Endothelial cell of umbilical vein (primary cell): ENCODE measurements around the gene UTRN. TPM values are rescaled to one million over a fixed set of nuclear protein-coding genes. Genes with fewer than 3 reads are reported as not detected.

Source experiments
- BruUV-seq: library from RNA; stranded (reverse); fragments of 400-500 nt; replicated peaks from 2 replicates; lab custom pipeline; 2021; lab: Mats Ljungman, UMichigan
- CTCF ChIA-PET: fragments of 300-600, 350-600 bp; sonication (Branson Sonifier 250); formaldehyde crosslinking; loops from one replicate; lab custom pipeline; 2021; ENCODE audit warnings: antibody characterized with exemption, inconsistent platforms; lab: Charles Lee
- POLR2A ChIA-PET: fragments of 300-600, 350-600 bp; sonication (Branson Sonifier 250); formaldehyde crosslinking; loops from one replicate; lab custom pipeline; 2021; ENCODE audit warnings: antibody characterized with exemption, inconsistent platforms; lab: Charles Lee
- DNase-seq: peaks from one replicate; pipeline ENCODE4 v3.0.0-alpha.2; 2011; ENCODE audit warnings: low read depth, low spot score
- FAIRE-seq: peaks from 2 replicates; lab custom pipeline; 2011; peaks lifted over from hg19 to GRCh38; lab: Jason Lieb, UNC
- H2AFZ ChIP-seq: 2 replicates; pipeline ENCODE4 v1.6.0; 2012; ENCODE audit warnings: low read depth, low read length, control low read depth, inconsistent platforms
- H3K27ac ChIP-seq: 2 replicates; pipeline ENCODE4 v1.5.1; 2011; ENCODE audit warnings: low read depth, mild to moderate bottlenecking, control low read depth, low read length, moderate library complexity; ENCODE audit not compliant: insufficient read depth
- H3K27me3 ChIP-seq, 2 experiments: 2 replicates each; pipeline versions ENCODE4 v1.6.0 to v1.6.1; 2011; ENCODE audit warnings: low read length in 2 of 2, mixed read lengths in 1 of 2; ENCODE audit not compliant: control insufficient read depth in 2 of 2, insufficient read depth in 2 of 2
- H3K36me3 ChIP-seq, 2 experiments: 2 replicates in 1 of 2; 3 replicates in 1 of 2; pipeline ENCODE4 v1.5.1; 2011; ENCODE audit warnings: low read length in 2 of 2, mild to moderate bottlenecking in 1 of 2, moderate library complexity in 1 of 2; ENCODE audit not compliant: control insufficient read depth in 2 of 2, insufficient read depth in 2 of 2; ENCODE audit errors: extremely low read depth in 1 of 2
- H3K4me1 ChIP-seq: 3 replicates; pipeline ENCODE4 v1.5.1; 2011; ENCODE audit warnings: mild to moderate bottlenecking, low read length; ENCODE audit not compliant: control insufficient read depth, insufficient read depth; ENCODE audit errors: extremely low read depth
- H3K4me2 ChIP-seq: 2 replicates; pipeline ENCODE4 v1.6.1; 2011; ENCODE audit warnings: low read length, control low read depth, mixed read lengths; ENCODE audit not compliant: insufficient read depth
- H3K4me3 ChIP-seq, 3 experiments: fragments of 200-600 bp in 1 of 3; sonication (generic), shearing (Covaris generic) in 1 of 3; replicated peaks in 1 of 3; 2 replicates each; pipeline ENCODE4 v1.5.1; 2011 to 2016; ENCODE audit warnings: control low read depth in 3 of 3, low read length in 3 of 3, mild to moderate bottlenecking in 2 of 3, inconsistent platforms in 1 of 3, low read depth in 1 of 3, moderate library complexity in 1 of 3; ENCODE audit not compliant: insufficient read depth in 1 of 3
- H3K79me2 ChIP-seq: 2 replicates; pipeline ENCODE4 v1.6.0; 2012; ENCODE audit warnings: low read length, inconsistent platforms; ENCODE audit not compliant: control insufficient read depth, insufficient read depth
- H3K9ac ChIP-seq: replicated peaks from 2 replicates; pipeline ENCODE3; 2011; ENCODE audit warnings: low read length, control low read depth; ENCODE audit not compliant: insufficient read depth; ENCODE audit errors: extremely low read depth
- H3K9me1 ChIP-seq: replicated peaks from 3 replicates; pipeline ENCODE4 v1.6.0; 2011; ENCODE audit warnings: mild to moderate bottlenecking, low read length; ENCODE audit not compliant: control insufficient read depth, insufficient read depth; ENCODE audit errors: extremely low read depth
- H3K9me3 ChIP-seq: replicated peaks from 2 replicates; pipeline ENCODE4 v1.5.1; 2012; ENCODE audit warnings: low read length, inconsistent platforms; ENCODE audit not compliant: control insufficient read depth, insufficient read depth
- H4K20me1 ChIP-seq: replicated peaks from 2 replicates; pipeline ENCODE3; 2011; ENCODE audit warnings: mild to moderate bottlenecking, low read length; ENCODE audit not compliant: control insufficient read depth, insufficient read depth; ENCODE audit errors: extremely low read depth
- EZH2 ChIP-seq: IDR thresholded peaks from 2 replicates; pipeline ENCODE4 v1.6.1; 2012; ENCODE audit warnings: borderline replicate concordance, low read depth, mild to moderate bottlenecking, moderate library complexity, low read length, inconsistent platforms; ENCODE audit not compliant: severe bottlenecking
- FOS ChIP-seq: IDR thresholded peaks from 2 replicates; pipeline ENCODE4 v1.6.1; 2011; ENCODE audit warnings: mild to moderate bottlenecking, low read length, moderate library complexity, borderline replicate concordance; ENCODE audit not compliant: insufficient read depth
- GATA2 ChIP-seq: IDR thresholded peaks from 2 replicates; pipeline ENCODE4 v1.7.0; 2011; ENCODE audit warnings: low read depth, mild to moderate bottlenecking, moderate library complexity, mixed read lengths, low read length; ENCODE audit not compliant: insufficient read length, insufficient read depth
- JUN ChIP-seq: IDR thresholded peaks from 2 replicates; pipeline ENCODE4 v1.6.1; 2011; ENCODE audit warnings: borderline replicate concordance, low read depth; ENCODE audit not compliant: insufficient read length, insufficient read depth
- MYC ChIP-seq: IDR thresholded peaks from one replicate; pipeline ENCODE4 v1.6.1; 2011; ENCODE audit warnings: mild to moderate bottlenecking, low read depth, low read length
- POLR2A ChIP-seq: IDR thresholded peaks from 2 replicates; pipeline ENCODE4 v1.6.1; 2012; ENCODE audit warnings: low read depth, mild to moderate bottlenecking, control low read depth, low read length
- POLR2AphosphoS5 ChIP-seq: IDR thresholded peaks from 2 replicates; pipeline ENCODE4 v1.6.1; 2012; ENCODE audit warnings: low read depth, mild to moderate bottlenecking, control low read depth, low read length, moderate library complexity; ENCODE audit not compliant: insufficient read depth
- dilution Hi-C: fragments of 300-500 bp; cut with MboI; formaldehyde crosslinking; loops from one replicate; pipeline ENCODE4 v1.15.0; 2019; ENCODE audit warnings: low sequenced_read_pairs; ENCODE audit not compliant: extremely low pct_ligation_motif_present
- intact Hi-C: fragments of 100-400 bp; cut with micrococcal nuclease; formaldehyde crosslinking; loops from one replicate; pipeline ENCODE4 v1.10.0; 2022
- polyA plus RNA-seq, 4 experiments: library from polyadenylated mRNA; depleted of rRNA in 3 of 4; stranded (reverse) in 3 of 4; unstranded in 1 of 4; fragments of >200 nt; gene quantifications; 2 replicates each; pipeline versions ENCODE4 v1.2.1 to v1.2.3, GENCODE V29; 2011 to 2012; ENCODE audit warnings: missing spikeins in 1 of 4
- total RNA-seq: library from RNA; stranded (reverse); gene quantifications from 2 replicates; pipeline ENCODE4 v1.2.3, GENCODE V29; 2021
- TF ChIP-seq, protein P1 (sequence below), 2 donors: IDR thresholded peaks; 1 replicate in 1 of 2; 2 replicates in 1 of 2; pipeline ENCODE4 v1.5.1; 2011; ENCODE audit warnings: low read length in 2 of 2, mild to moderate bottlenecking in 2 of 2, moderate library complexity in 2 of 2, control low read depth in 1 of 2, inconsistent platforms in 1 of 2, low read depth in 1 of 2; ENCODE audit not compliant: insufficient read depth in 1 of 2; ENCODE audit errors: extremely low read depth in 1 of 2
- TF ChIP-seq, protein P2 (sequence below): IDR thresholded peaks from 2 replicates; pipeline ENCODE4 v1.6.1; 2011; ENCODE audit not compliant: insufficient read depth, insufficient read length

Gene UTRN
- total and polyA plus RNA-seq, 2 donors (not counting 3 experiments of a cell fraction or from before 2014, with no cell fraction given): 37.4 to 224 TPM

- H3K9me3 ChIP-seq: no peaks in the 10 kb centered on the region
- dilution Hi-C loops: no loop called here
- no peak overlapping the region for H3K27ac ChIP-seq
- DNase-seq (no peak), FAIRE-seq (no peak)
- H3K4me2 ChIP-seq: no peak overlapping the region
- H3K9ac ChIP-seq: no peak overlapping the region
- ChIA-PET POLR2A (no interaction called here), CTCF (no interaction called here)
- H3K27me3 ChIP-seq: no peaks in the 10 kb centered on the region
- no peak overlapping the region for H2AFZ ChIP-seq
- no peaks in the 10 kb centered on the region for H3K9me1 ChIP-seq
- H3K4me1 ChIP-seq: peaks cover 26% of the 10 kb centered on the region
- TF ChIP-seq EZH2 (no peak), POLR2A (no peak), JUN (no peak), GATA2 (no peak), POLR2AphosphoS5 (no peak), MYC (no peak), FOS (no peak)
- TF ChIP-seq, protein P1, sequence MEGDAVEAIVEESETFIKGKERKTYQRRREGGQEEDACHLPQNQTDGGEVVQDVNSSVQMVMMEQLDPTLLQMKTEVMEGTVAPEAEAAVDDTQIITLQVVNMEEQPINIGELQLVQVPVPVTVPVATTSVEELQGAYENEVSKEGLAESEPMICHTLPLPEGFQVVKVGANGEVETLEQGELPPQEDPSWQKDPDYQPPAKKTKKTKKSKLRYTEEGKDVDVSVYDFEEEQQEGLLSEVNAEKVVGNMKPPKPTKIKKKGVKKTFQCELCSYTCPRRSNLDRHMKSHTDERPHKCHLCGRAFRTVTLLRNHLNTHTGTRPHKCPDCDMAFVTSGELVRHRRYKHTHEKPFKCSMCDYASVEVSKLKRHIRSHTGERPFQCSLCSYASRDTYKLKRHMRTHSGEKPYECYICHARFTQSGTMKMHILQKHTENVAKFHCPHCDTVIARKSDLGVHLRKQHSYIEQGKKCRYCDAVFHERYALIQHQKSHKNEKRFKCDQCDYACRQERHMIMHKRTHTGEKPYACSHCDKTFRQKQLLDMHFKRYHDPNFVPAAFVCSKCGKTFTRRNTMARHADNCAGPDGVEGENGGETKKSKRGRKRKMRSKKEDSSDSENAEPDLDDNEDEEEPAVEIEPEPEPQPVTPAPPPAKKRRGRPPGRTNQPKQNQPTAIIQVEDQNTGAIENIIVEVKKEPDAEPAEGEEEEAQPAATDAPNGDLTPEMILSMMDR (IDR thresholded peaks at IDR 0.05; ENCODE audit: extremely low read depth in 1 of 2, insufficient read depth in 1 of 2, low read depth in 1 of 2, low read length in 2 of 2): no peak
- TF ChIP-seq, protein P2, sequence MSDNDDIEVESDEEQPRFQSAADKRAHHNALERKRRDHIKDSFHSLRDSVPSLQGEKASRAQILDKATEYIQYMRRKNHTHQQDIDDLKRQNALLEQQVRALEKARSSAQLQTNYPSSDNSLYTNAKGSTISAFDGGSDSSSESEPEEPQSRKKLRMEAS: no peak
- peaks cover 2 to 7% of the 10 kb centered on the region in 2 experiments for H3K36me3 ChIP-seq
- H3K4me3 ChIP-seq: no peak overlapping the region
- intact Hi-C loops: no loop called here
- no TSS peak for BruUV-seq
- peaks cover 33% of the 10 kb centered on the region for H3K79me2 ChIP-seq
- no peaks in the 10 kb centered on the region for H4K20me1 ChIP-seq
Observed at GRCh38 chr6:144295211-144295610, 10.1 kb downstream of the UTRN start.
